H1 (cell line): ENCODE results near the gene ULK1. TPM values are rescaled to one million over a fixed set of nuclear protein-coding genes. Genes with fewer than 3 reads are reported as not detected.
"Not testable (repeated sequence)": the region's sequence is repeated elsewhere in the genome, so short reads cannot be mapped to it uniquely, and the experiment has no call there.

Experiments
- CTCF ChIA-PET: fragments of 300-600 bp; sonication (Branson Sonifier 250); formaldehyde crosslinking; loops from one replicate; lab custom pipeline; 2021; ENCODE audit not compliant: partially characterized antibody; lab: Charles Lee
- POLR2A ChIA-PET: fragments of 300-600 bp; sonication (Branson Sonifier 250); formaldehyde crosslinking; loops from one replicate; lab custom pipeline; 2021; ENCODE audit warnings: inconsistent platforms; ENCODE audit not compliant: partially characterized antibody; lab: Charles Lee
- DNase-seq, 2 experiments: peaks; one replicate each; pipeline versions ENCODE4 v3.0.0 to v3.0.0-alpha.2; 2010 to 2022; ENCODE audit warnings: low spot score in 2 of 2, low read depth in 1 of 2, mixed read lengths in 1 of 2
- FAIRE-seq: peaks from 2 replicates; lab custom pipeline; 2011; peaks lifted over from hg19 to GRCh38; lab: Jason Lieb, UNC
- H2AFZ ChIP-seq: 2 replicates; pipeline ENCODE4 v1.8.1; 2012; ENCODE audit warnings: low read length, inconsistent platforms
- H2AK5ac ChIP-seq: 2 replicates; pipeline ENCODE4 v1.6.1; 2013; ENCODE audit warnings: low read depth, low read length
- H2BK120ac ChIP-seq: replicated peaks from 2 replicates; pipeline ENCODE3; 2013; ENCODE audit warnings: low read depth, low read length, inconsistent platforms
- H2BK12ac ChIP-seq: 2 replicates; pipeline ENCODE4 v1.6.1; 2013; ENCODE audit warnings: low read depth, low read length
- H2BK15ac ChIP-seq: 2 replicates; pipeline ENCODE4 v1.6.1; 2013; ENCODE audit warnings: low read length
- H2BK20ac ChIP-seq: 2 replicates; pipeline ENCODE4 v1.6.1; 2013; ENCODE audit warnings: low read length
- H2BK5ac ChIP-seq: 2 replicates; pipeline ENCODE4 v1.6.1; 2013; ENCODE audit warnings: low read depth, low read length
- H3K14ac ChIP-seq: 2 replicates; pipeline ENCODE4 v1.6.1; 2013; ENCODE audit warnings: inconsistent platforms; ENCODE audit not compliant: insufficient read length
- H3K18ac ChIP-seq: 2 replicates; pipeline ENCODE4 v1.6.1; 2013; ENCODE audit warnings: low read length; ENCODE audit errors: extremely low read depth
- H3K23ac ChIP-seq: 2 replicates; pipeline ENCODE4 v1.6.1; 2013; ENCODE audit warnings: inconsistent platforms; ENCODE audit not compliant: insufficient read length
- H3K23me2 ChIP-seq: 2 replicates; pipeline ENCODE4 v1.6.1; 2013; ENCODE audit warnings: low read depth, low read length
- H3K27ac ChIP-seq: 2 replicates; pipeline ENCODE4 v1.6.1; 2011; ENCODE audit warnings: low read depth, low read length, inconsistent platforms
- H3K27me3 ChIP-seq, 4 experiments: replicated peaks in 1 of 4; 1 replicate in 1 of 4; 2 replicates in 3 of 4; pipeline versions ENCODE4 v1.6.1 to v1.8.1; 2011 to 2013; ENCODE audit warnings: low read length in 3 of 4, mild to moderate bottlenecking in 3 of 4, inconsistent platforms in 2 of 4, mixed read lengths in 2 of 4, moderate library complexity in 1 of 4; ENCODE audit not compliant: control insufficient read depth in 3 of 4, insufficient read depth in 3 of 4; ENCODE audit errors: extremely low read depth in 1 of 4
- H3K36me3 ChIP-seq, 4 experiments: 2 replicates each; pipeline versions ENCODE4 v1.6.1 to v1.8.1; 2011 to 2013; ENCODE audit warnings: mild to moderate bottlenecking in 4 of 4, low read length in 3 of 4, moderate library complexity in 2 of 4, control low read depth in 1 of 4, inconsistent platforms in 1 of 4; ENCODE audit not compliant: insufficient read depth in 4 of 4, control insufficient read depth in 2 of 4
- H3K4ac ChIP-seq: replicated peaks from 2 replicates; pipeline ENCODE3; 2013; ENCODE audit warnings: low read length, low read depth, mixed read lengths, inconsistent platforms; ENCODE audit not compliant: insufficient read length
- H3K4me1 ChIP-seq, 4 experiments: replicated peaks in 1 of 4; 1 replicate in 1 of 4; 2 replicates in 3 of 4; pipeline versions ENCODE4 v1.6.1 to v1.8.1; 2011 to 2013; ENCODE audit warnings: low read length in 3 of 4, inconsistent platforms in 2 of 4, mixed read lengths in 1 of 4; ENCODE audit not compliant: insufficient read depth in 4 of 4, control insufficient read depth in 3 of 4
- H3K4me2 ChIP-seq, 2 experiments: 2 replicates each; pipeline versions ENCODE4 v1.6.1 to v1.8.1; 2011 to 2013; ENCODE audit warnings: low read depth in 2 of 2, low read length in 2 of 2, control low read depth in 1 of 2, inconsistent platforms in 1 of 2, mild to moderate bottlenecking in 1 of 2; ENCODE audit not compliant: insufficient read depth in 1 of 2
- H3K4me3 ChIP-seq, 4 experiments: fragments of 200-600, 300-600 bp in 1 of 4; sonication (generic), shearing (Covaris generic), sonication (Bioruptor Twin) in 1 of 4; 2 replicates each; pipeline versions ENCODE4 v1.5.1 to v1.8.1; 2011 to 2016; ENCODE audit warnings: low read length in 4 of 4, low read depth in 3 of 4, control low read depth in 2 of 4, inconsistent platforms in 2 of 4, mild to moderate bottlenecking in 2 of 4, mixed read lengths in 1 of 4, moderate library complexity in 1 of 4; ENCODE audit not compliant: insufficient read depth in 2 of 4; ENCODE audit errors: extremely low read depth in 1 of 4
- H3K56ac ChIP-seq: replicated peaks from 2 replicates; pipeline ENCODE3; 2013; ENCODE audit warnings: low read depth, mild to moderate bottlenecking, mixed read lengths, low read length, inconsistent platforms; ENCODE audit not compliant: insufficient read length
- H3K79me1 ChIP-seq: 2 replicates; pipeline ENCODE4 v1.6.1; 2013; ENCODE audit warnings: low read depth, low read length, control low read depth
- H3K79me2 ChIP-seq, 2 experiments: 2 replicates each; pipeline versions ENCODE4 v1.6.1 to v1.8.1; 2012 to 2013; ENCODE audit warnings: low read length in 2 of 2, mild to moderate bottlenecking in 2 of 2, inconsistent platforms in 1 of 2; ENCODE audit not compliant: insufficient read depth in 2 of 2, control insufficient read depth in 1 of 2
- H3K9ac ChIP-seq, 4 experiments: replicated peaks in 1 of 4; 1 replicate in 1 of 4; 2 replicates in 3 of 4; pipeline versions ENCODE4 v1.6.1 to v1.8.1; 2011 to 2013; ENCODE audit warnings: low read depth in 3 of 4, low read length in 3 of 4, control low read depth in 2 of 4, mild to moderate bottlenecking in 2 of 4, moderate library complexity in 2 of 4, inconsistent platforms in 1 of 4; ENCODE audit errors: extremely low read depth in 1 of 4
- H3K9me3 ChIP-seq, 2 experiments: 2 replicates each; pipeline versions ENCODE4 v1.6.1 to v1.8.1; 2012 to 2013; ENCODE audit warnings: mild to moderate bottlenecking in 2 of 2, moderate library complexity in 2 of 2, control low read depth in 1 of 2, inconsistent platforms in 1 of 2, low read depth in 1 of 2, low read length in 1 of 2, mixed read lengths in 1 of 2; ENCODE audit not compliant: insufficient read depth in 2 of 2
- H4K20me1 ChIP-seq, 2 experiments: replicated peaks in 1 of 2; 2 replicates each; pipeline versions ENCODE3 to v1.8.1; 2011 to 2013; ENCODE audit warnings: inconsistent platforms in 2 of 2, low read length in 2 of 2, mild to moderate bottlenecking in 1 of 2; ENCODE audit not compliant: insufficient read depth in 2 of 2, control insufficient read depth in 1 of 2
- H4K5ac ChIP-seq: 2 replicates; pipeline ENCODE4 v1.6.1; 2013; ENCODE audit warnings: low read length, low read depth, mixed read lengths, inconsistent platforms; ENCODE audit not compliant: insufficient read length
- H4K8ac ChIP-seq: 2 replicates; pipeline ENCODE4 v1.8.0; 2013; ENCODE audit warnings: mild to moderate bottlenecking, moderate library complexity, low read length, inconsistent platforms; ENCODE audit not compliant: insufficient read depth; ENCODE audit errors: extremely low read depth
- H4K91ac ChIP-seq: replicated peaks from 2 replicates; pipeline ENCODE3; 2013; ENCODE audit warnings: low read length, mixed read lengths, inconsistent platforms; ENCODE audit not compliant: insufficient read length
- WGBS, 2 experiments: shearing (Covaris generic) in 1 of 2; methylation state at CpG; one replicate each; pipeline versions ENCODE4 v1.1.6 to v1.1.7; 2013 to 2015; ENCODE audit warnings: low lambda C conversion rate in 2 of 2, mixed read lengths in 2 of 2, inconsistent platforms in 1 of 2, low coverage in 1 of 2, missing lambda C conversion rate in 1 of 2; ENCODE audit not compliant: insufficient replicate concordance in 2 of 2, insufficient coverage in 1 of 2, insufficient read length in 1 of 2; ENCODE audit errors: extremely low coverage in 1 of 2, missing lambda C conversion rate in 1 of 2; 5-methylcytosine and 5-hydroxymethylcytosine counted together
- polyA plus RNA-seq, 7 experiments: library from polyadenylated mRNA; depleted of rRNA in 3 of 7; stranded (reverse) in 5 of 7; unstranded in 2 of 7; fragments of >200 nt in 5 of 7; fragments of 200-250 nt in 2 of 7; gene quantifications; 1 replicate in 5 of 7; 2 replicates in 1 of 7; 4 replicates in 1 of 7; pipeline versions ENCODE4 v1.2.1 to v1.2.3, GENCODE V29; 2011 to 2013; ENCODE audit warnings: missing spikeins in 2 of 7, mixed read lengths in 2 of 7
- total RNA-seq: library from RNA; stranded (reverse); fragmentation: NEBNext Ultra II Directional; extraction: Animal tissue kit (Norgen Biotek cat#: 25700); gene quantifications from 2 replicates; pipeline ENCODE4 v1.2.1, GENCODE V29; 2021

The ULK1 gene
- total and polyA plus RNA-seq, 2 of the 8 experiments (the other 6 are each of a cell fraction or from before 2014, with no cell fraction given): 13.0 to 44.1 TPM

GRCh38 chr12:131953810-131954209 lies 59.4 kb downstream of the ULK1 start:
- not testable (repeated sequence) for H4K5ac ChIP-seq, H3K4ac ChIP-seq, H2BK120ac ChIP-seq, H4K8ac ChIP-seq, H2BK5ac ChIP-seq, H2BK20ac ChIP-seq, H3K9ac ChIP-seq, H2AK5ac ChIP-seq, H3K23ac ChIP-seq, H3K79me1 ChIP-seq, H3K9me3 ChIP-seq, H3K56ac ChIP-seq, H3K27ac ChIP-seq, H3K36me3 ChIP-seq, H3K4me3 ChIP-seq, H2BK15ac ChIP-seq, H3K27me3 ChIP-seq, H3K23me2 ChIP-seq, H2AFZ ChIP-seq, H3K14ac ChIP-seq, FAIRE-seq, H3K4me2 ChIP-seq, DNase-seq, H3K18ac ChIP-seq, H2BK12ac ChIP-seq, H4K91ac ChIP-seq, H3K4me1 ChIP-seq
- ChIA-PET POLR2A (interaction anchor here (1.7 to 1.8 kb wide), 2 partner anchors 12 to 30 kb away, joined by 4 to 5 read pairs; no protein-coding TSS in a partner anchor), CTCF (interaction anchor here (1.6 kb wide), 1 partner anchor 48 kb away, joined by 7 read pairs; no protein-coding TSS in a partner anchor)
- 93% methylated on average over 9 of the region's 9 CpGs; no CpG with 5 or more reads in 1 of the 2 experiments for WGBS, 2 experiments
- peaks cover 12 to 81% of the 10 kb centered on the region in 2 experiments; a peak in 3 of 4 replicates for H3K79me2 ChIP-seq
- peaks cover 2 to 10% of the 10 kb centered on the region in 2 experiments for H4K20me1 ChIP-seq

GRCh38 chr12:131954460-131954859 lies 60.0 kb downstream of the ULK1 start:
- DNase-seq: not testable (repeated sequence)

More at GRCh38 chr12:131954460-131954859, 60.0 kb downstream of the ULK1 start:
- Histone ChIP-seq H3K79me2 (peaks cover 12 to 88% of the 10 kb centered on the region in 2 experiments; a peak in 3 of 4 replicates), H3K79me1 (peaks cover 10% of the 10 kb centered on the region), H4K20me1 (peaks cover 8 to 15% of the 10 kb centered on the region in 2 experiments)
- not testable (repeated sequence) for H4K5ac ChIP-seq, H3K4me1 ChIP-seq, FAIRE-seq, H3K27me3 ChIP-seq, H3K18ac ChIP-seq, H3K9me3 ChIP-seq, H3K23me2 ChIP-seq, H3K36me3 ChIP-seq, H3K56ac ChIP-seq, H2BK20ac ChIP-seq, H3K4me3 ChIP-seq, H3K4ac ChIP-seq, H2AFZ ChIP-seq, H3K23ac ChIP-seq, H3K14ac ChIP-seq, H3K27ac ChIP-seq, H3K4me2 ChIP-seq, H2BK12ac ChIP-seq, H2BK15ac ChIP-seq, H2AK5ac ChIP-seq, H4K91ac ChIP-seq, H2BK120ac ChIP-seq, H2BK5ac ChIP-seq, H4K8ac ChIP-seq, H3K9ac ChIP-seq
- POLR2A ChIA-PET: interaction anchor here (0.7 to 1.8 kb wide), 4 partner anchors 9 to 27 kb away, joined by 3 to 5 read pairs (median 4); no protein-coding TSS in a partner anchor
- CTCF ChIA-PET: interaction anchor here (0.7 to 1.0 kb wide), 2 partner anchors 35 to 104 kb away, joined by 3 to 4 read pairs; no protein-coding TSS in a partner anchor
- WGBS, 2 experiments: 95% methylated on average over 13 of the region's 13 CpGs; no CpG with 5 or more reads in 1 of the 2 experiments
